HG02943 (cell line): ENCODE measurements around the gene CMTM1.
"Not testable (repeated sequence)": the region's sequence is repeated elsewhere in the genome, so short reads cannot be mapped to it uniquely, and the experiment has no call there.

Experiments used
- ATAC-seq: cut with Tn5 transposase; IDR thresholded peaks from one replicate; pipeline ENCODE4 v1.9.1; 2021; ENCODE audit warnings: mild to moderate bottlenecking, low read depth, moderate library complexity; ENCODE audit not compliant: unreplicated experiment

The CMTM1 gene

GRCh38 chr16:66608241-66609138, 42.3 kb downstream of the CMTM1 start:
- no peak for ATAC-seq

DNA sequence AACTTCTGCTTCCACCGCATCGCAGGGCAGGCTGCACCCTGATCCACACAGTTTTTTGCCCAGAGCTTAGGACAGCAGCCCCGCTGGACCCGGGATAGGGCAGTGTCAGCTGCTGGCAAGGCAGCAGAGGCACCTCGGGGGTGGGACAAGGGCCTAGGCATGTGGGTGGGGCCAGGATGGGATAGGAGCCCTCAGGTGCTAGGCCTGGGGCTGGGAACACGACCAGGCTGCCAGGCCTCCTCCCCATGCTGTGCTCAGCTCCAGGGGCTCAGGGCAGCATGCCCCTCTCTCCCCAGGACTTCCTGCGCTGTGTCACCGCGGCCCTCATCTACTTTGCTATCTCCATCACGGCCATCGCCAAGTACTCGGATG, 42.9 kb downstream of the CMTM1 start:
- no peak for ATAC-seq

DNA sequence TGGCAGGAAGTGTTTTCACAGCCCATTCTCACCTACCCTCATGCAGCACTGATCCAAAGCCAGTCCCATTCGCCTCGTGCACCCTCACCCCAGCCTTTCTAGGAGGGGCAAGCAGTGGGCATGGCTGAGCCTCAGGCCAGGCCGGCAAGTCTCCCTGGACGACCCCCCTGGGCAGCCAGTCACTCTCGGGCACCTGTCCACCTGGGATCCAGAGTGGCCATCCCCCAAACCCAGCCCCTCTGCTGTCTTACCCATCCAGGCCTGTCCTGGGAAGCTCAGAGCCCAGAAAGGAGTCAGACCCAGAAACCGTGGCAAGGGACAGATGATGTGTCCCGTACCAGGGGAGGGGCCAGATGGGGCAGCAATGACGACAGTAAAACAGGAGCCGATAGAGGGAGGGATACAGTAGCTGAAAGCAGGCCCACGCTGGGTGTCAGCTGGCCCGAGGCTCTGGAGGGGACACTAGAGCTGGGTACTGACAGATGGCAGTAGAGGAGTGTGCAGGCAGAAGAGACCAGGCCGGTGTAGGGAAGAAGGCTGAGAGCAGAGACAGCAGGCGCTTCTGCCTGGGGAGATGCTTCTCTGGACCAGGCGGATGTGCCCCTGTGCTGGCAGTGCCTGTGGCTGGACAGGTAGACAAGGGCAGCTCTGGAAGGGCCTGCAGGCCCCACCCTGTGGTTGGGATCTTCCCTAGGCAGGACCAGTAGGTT, 44.0 kb downstream of the CMTM1 start:
- ATAC-seq: no peak

GRCh38 chr16:66611911-66612310, 45.7 kb downstream of the CMTM1 start:
- not testable (repeated sequence) for ATAC-seq

DNA sequence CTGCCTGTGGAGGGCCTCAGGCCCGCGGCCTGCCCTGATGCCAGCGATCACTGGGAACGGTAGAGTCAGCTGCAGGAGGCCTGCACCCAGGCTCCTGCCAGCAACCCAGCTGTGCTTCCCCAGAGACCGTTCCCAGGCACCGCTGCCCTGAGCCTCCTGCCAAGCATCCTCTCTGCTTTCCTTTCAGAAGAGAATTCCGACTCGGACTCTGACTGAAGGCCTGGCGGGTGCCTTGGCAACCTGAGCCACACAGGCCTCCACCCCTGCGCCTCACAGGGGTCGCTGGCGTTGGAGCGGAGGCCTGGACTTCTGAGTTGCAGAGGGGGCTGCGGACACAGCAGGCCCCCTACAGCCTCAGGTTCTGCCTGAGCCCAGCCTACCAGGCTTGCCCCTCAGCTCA, 46.2 kb downstream of the CMTM1 start:
- ATAC-seq: no peak

GRCh38 chr16:66614161-66614802, 48.0 kb downstream of the CMTM1 start:
- no peak for ATAC-seq

GRCh38 chr16:66616169-66616568, 49.9 kb downstream of the CMTM1 start:
- no peak for ATAC-seq

GRCh38 chr16:66616592-66616991, 50.4 kb downstream of the CMTM1 start:
- ATAC-seq: no peak

DNA sequence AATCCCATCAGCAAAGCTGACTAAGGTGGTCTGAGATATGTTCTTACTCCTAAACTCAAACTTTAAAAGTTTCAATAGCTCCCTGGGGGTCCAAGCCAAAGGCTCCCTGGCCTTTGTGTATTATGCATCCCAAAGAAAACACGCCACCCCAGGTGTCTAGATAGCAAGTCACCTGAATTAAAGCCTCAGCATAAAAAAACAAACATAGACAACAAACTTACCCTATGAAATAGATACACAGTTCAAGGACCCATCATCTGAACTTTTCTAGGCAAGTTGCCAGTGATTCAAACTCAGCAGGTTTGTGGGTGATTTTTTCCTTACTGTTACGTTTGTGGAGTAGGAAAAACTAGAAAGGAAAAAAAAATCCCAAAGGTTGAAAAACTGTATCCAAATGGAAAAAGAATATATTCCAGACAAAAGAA, 50.8 kb downstream of the CMTM1 start:
- ATAC-seq: no peak

DNA sequence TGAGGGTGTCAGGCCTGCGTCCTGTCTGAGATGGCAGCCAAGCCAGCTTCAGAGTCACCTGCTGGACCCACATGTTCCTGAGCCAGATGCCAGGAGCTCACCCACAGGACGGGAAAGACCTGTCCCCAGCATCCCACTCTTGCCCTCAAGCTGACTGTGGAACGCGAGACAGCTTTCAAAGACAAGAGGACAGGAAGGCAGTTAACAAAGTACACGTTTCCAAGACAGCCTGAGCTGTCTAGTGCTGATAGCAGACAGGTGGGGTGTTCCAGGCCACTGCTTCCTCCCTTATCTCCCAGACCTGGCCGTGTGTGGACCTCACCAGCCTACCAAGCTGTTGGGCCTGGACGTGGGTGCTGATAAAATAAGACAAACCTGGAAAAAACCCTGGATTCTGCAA, 51.5 kb downstream of the CMTM1 start:
- ATAC-seq: no peak

DNA sequence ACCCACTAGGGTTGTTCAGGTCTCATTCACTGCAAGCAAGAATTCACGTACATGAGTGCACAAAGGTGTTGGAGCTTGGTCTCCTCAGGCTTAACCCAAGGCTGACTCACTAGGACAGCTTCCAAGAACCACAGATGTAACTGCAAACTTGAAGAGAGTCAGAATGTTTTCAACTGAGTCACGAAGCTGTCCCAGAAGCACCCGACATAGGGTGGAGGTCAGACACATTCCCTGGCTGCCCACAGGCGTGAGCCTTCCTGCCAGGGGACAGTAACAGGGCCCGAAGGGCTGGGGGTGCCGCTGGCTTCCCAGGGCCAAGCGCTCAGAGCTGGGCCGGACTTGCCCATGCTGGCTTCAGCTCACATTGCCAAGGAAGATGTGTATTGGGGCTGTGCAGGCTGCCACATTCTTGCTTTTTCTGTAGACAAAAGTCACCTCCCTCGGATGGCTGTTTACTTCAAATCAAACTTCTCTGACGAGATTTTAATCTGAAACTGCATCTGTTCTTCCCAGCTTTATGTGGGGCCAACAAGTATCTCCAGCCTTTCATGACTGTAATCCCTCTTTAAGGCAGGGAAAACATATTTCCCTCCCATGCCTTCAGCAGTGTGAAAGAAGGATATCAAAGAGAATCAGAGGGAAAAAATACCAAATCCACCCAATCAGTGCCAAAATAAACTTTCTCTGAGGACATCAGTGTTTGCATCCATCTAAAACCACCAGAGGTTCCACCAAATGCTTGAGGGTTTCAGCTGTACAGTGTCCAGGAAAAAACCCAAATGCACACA, 52.5 kb downstream of the CMTM1 start:
- ATAC-seq: no peak

GRCh38 chr16:66619534-66620428, 53.5 kb downstream of the CMTM1 start:
- no peak for ATAC-seq

- no peak for ATAC-seq
Measured at GRCh38 chr16:66620429-66620795, 54.2 kb downstream of the CMTM1 start.

DNA sequence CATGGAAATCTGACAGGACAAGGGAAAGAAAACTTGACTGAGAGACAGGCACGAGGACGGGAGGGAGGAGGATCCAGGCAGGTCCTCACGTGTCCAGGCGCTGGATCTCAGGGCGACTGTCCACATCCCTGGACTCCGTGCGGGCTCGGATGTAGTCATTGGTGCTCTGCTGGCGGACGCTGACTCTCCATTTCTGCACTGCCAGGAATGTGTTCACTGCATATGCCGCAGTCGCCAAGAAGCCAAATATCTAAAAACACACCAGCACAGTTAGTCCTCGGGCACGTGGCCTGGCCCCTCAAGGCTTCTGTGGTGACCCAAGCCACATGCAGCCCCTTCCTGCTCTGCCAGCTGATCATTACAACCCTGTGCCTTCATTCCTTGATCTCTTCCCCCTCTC, 55.7 kb downstream of the CMTM1 start:
- ATAC-seq: no peak

GRCh38 chr16:66622863-66623262, 56.6 kb downstream of the CMTM1 start:
- no peak for ATAC-seq

GRCh38 chr16:66623755-66624154, 57.5 kb downstream of the CMTM1 start:
- ATAC-seq: no peak

- ATAC-seq: not testable (repeated sequence)
Measured at GRCh38 chr16:66627611-66628378, 61.6 kb downstream of the CMTM1 start.
